Stimulated activated CD4-positive, alpha-beta T cell treated with anti-CD3 and anti-CD28 coated beads, TNF-alpha, amount 100 ng/mL, for 1 hour (primary cell): ENCODE measurements around the gene CCDC107.

ENCODE experiments used
- DNase-seq, 3 donors: peaks; one replicate each; pipeline ENCODE4 v3.0.0-alpha.2; 2020; ENCODE audit warnings: low read depth in 3 of 3, low spot score in 1 of 3

Gene CCDC107

GRCh38 chr9:35700031-35700430 is 41.9 kb downstream of the CCDC107 start:
- DNase-seq: no peak

- no peak for DNase-seq
Observed at GRCh38 chr9:35700942-35701341, 42.9 kb downstream of the CCDC107 start.

GRCh38 chr9:35702696-35703095 is 44.6 kb downstream of the CCDC107 start:
- DNase-seq: no peak

GRCh38 chr9:35703906-35704672 is 46.0 kb downstream of the CCDC107 start:
- DNase-seq: no peak

GRCh38 chr9:35705372-35705771 is 47.3 kb downstream of the CCDC107 start:
- DNase-seq: no peak

GRCh38 chr9:35705836-35706430 is 47.8 kb downstream of the CCDC107 start:
- DNase-seq: no peak

- DNase-seq: no peak
Observed at GRCh38 chr9:35706951-35707350, 48.9 kb downstream of the CCDC107 start.

GRCh38 chr9:35708146-35708545 is 50.1 kb downstream of the CCDC107 start:
- no peak for DNase-seq

- no peak for DNase-seq
Observed at GRCh38 chr9:35710818-35711500, 52.9 kb downstream of the CCDC107 start.
